SK-N-MC (cell line): ENCODE data around the gene SH3GL3.

ENCODE experiments used
- EZH2 ChIP-seq: fragments of 200-600 bp; sonication (generic); IDR thresholded peaks from one replicate; pipeline ENCODE4 v1.6.1; 2017; ENCODE audit warnings: antibody characterized with exemption
- FOXP2 ChIP-seq: optimal IDR thresholded peaks from 2 replicates; pipeline ENCODE3; 2011; ENCODE audit warnings: mild to moderate bottlenecking, moderate library complexity; ENCODE audit not compliant: insufficient read depth; ENCODE audit errors: extremely low read length, control extremely low read depth
- POLR2AphosphoS5 ChIP-seq: IDR thresholded peaks from 2 replicates; pipeline ENCODE4 v1.6.1; 2012; ENCODE audit warnings: mild to moderate bottlenecking, low read depth, low read length, borderline replicate concordance

- TF ChIP-seq POLR2AphosphoS5 (no peak), FOXP2 (no peak), EZH2 (no peak)
Observed at GRCh38 chr15:83515164-83515563, 68.0 kb downstream of the SH3GL3 start.
